ENCODE measurements around the gene ZNF277. TPM values are rescaled to one million over a fixed set of nuclear protein-coding genes. Genes with fewer than 3 reads are reported as not detected.
"Not testable (repeated sequence)": the region's sequence is repeated elsewhere in the genome, so short reads cannot be mapped to it uniquely, and the experiment has no call there.

The ZNF277 gene
- total RNA-seq, 2 experiments from 2014 or later = 21.2 to 21.6 TPM

DNA sequence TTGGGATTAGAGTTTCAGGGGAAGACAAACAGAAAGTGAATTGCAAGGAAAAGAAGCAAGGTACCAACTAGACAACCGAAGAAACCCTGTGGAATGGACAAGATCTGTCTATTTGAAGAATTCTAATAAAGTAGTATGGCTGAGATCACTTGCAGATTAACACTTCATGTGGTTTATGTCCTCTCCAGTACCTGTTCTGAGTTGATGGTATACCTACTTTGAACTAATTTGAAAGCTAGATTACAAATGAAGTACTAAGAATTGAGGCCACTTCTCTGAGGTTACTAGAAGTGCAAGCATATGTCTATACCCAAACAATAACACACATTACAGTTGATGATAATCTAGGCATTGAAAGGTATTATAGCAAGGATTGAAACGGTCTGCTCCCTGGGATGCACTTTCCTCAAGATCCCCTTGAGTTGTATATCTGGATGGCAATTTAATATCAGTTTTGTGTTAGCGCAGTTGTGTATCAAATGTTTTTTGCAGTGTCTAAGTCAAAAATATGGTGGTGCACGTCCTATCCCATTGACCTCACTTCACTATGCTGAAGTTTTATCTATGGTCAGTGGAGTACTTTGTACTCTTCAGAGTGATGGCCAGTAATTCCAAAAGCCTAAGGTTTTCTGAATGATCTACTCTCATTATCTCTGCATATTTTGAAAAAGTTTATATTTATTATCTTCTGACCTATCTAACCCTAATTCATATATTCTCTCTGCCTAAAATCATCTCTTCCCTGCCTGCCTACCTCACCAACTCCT lies 25.9 kb downstream of the ZNF277 start:
- no peak for DNase-seq
- H3K4me1 Mint-ChIP-seq = no peaks in the 10 kb centered on the region
- H3K36me3 Mint-ChIP-seq = peaks cover 5% of the 10 kb centered on the region
- no peak overlapping the region for H3K27ac Mint-ChIP-seq
- H3K9me3 Mint-ChIP-seq = no peaks in the 10 kb centered on the region
- POLR2A ChIA-PET = no interaction called here
- ATAC-seq (ENCODE audit: low read depth) = no peak
- no peaks in the 10 kb centered on the region for H3K27me3 Mint-ChIP-seq
- H3K4me3 Mint-ChIP-seq = no peak overlapping the region

DNA sequence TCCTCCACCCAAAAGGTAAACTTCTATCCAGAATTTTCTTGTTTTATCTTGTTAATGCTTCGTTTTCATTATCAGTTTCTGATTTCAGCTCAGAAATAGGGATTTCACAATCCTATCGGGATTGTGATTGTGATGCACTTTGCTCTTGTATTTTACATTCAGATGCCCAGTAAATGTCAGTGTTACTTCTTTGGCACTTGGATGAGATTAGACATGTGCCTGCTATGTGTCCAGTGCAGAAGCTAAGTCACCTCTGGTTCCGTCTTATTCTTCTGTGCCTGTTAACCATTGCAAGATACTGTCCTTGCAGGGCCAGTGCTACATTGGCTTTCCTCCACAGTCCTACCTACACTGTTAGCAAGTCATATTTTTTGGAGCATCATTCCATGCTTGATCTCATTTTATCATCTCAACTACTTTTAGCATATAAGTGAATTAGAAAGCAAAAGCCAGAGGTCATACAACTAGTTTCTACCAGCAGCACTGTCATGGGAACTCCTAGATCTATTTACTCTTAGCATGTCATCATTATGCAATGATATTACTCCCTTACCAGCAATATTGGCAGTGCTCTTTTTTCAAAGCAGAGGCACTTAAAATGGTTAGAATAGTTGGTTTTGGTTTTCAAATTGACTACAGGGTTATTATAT lies 26.7 kb downstream of the ZNF277 start:
- Mint-ChIP-seq H3K27ac (no peak overlapping the region), H3K27me3 (no peaks in the 10 kb centered on the region), H3K36me3 (peaks cover 6% of the 10 kb centered on the region), H3K4me3 (no peak overlapping the region), H3K4me1 (no peaks in the 10 kb centered on the region), H3K9me3 (no peaks in the 10 kb centered on the region)
- ATAC-seq (ENCODE audit: low read depth) (no peak), DNase-seq (no peak)
- POLR2A ChIA-PET = no interaction called here

DNA sequence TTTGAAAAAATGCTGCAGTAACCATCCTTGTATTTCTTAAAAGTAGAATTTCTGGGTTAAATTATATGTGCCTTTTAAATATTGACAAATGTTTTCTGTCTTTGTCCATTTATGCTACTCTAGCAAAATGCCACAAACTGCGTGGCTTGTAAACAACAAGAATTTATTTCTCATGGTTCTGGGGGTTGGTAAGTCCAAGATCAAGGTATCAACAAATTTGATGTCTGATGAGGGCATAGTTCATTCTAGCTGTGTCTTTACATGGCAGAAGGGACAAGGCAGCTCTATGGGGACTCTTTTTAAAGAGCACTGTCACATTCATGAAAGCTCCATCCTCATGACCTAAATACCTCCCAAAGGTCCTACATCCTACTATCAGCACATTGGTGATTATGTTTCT lies 27.7 kb downstream of the ZNF277 start:
- no peaks in the 10 kb centered on the region for H3K27me3 Mint-ChIP-seq
- H3K9me3 Mint-ChIP-seq = peaks cover 2% of the 10 kb centered on the region
- DNase-seq (no peak), ATAC-seq (ENCODE audit: low read depth) (no peak)
- H3K36me3 Mint-ChIP-seq = peaks cover 6% of the 10 kb centered on the region
- H3K27ac Mint-ChIP-seq = no peak overlapping the region
- H3K4me3 Mint-ChIP-seq = no peak overlapping the region
- POLR2A ChIA-PET = no interaction called here
- H3K4me1 Mint-ChIP-seq = no peaks in the 10 kb centered on the region

DNA sequence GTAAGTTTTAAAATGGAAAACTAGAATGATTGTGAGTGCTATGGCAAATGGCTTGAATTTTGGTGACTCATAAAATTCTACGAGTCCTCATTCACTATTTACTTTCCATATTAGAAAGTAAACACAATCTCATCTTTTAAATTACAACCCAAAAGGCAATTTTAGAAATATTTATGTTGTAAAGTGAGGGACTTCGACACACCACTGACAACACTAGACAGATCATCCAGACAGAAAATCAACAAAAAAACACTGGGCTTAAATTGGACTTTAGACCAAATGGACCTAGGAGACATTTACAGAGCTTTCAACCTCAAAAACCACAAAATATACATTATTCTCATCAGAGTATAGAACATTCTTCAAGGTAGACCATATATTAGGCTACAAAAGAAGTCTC lies 30.1 kb downstream of the ZNF277 start:
- Mint-ChIP-seq H3K4me3 (no peak overlapping the region), H3K36me3 (peaks cover 18% of the 10 kb centered on the region), H3K27ac (no peak overlapping the region), H3K9me3 (peaks cover 10% of the 10 kb centered on the region), H3K27me3 (no peaks in the 10 kb centered on the region), H3K4me1 (no peaks in the 10 kb centered on the region)
- DNase-seq = no peak
- ATAC-seq (ENCODE audit: low read depth) = no peak
- POLR2A ChIA-PET = no interaction called here

DNA sequence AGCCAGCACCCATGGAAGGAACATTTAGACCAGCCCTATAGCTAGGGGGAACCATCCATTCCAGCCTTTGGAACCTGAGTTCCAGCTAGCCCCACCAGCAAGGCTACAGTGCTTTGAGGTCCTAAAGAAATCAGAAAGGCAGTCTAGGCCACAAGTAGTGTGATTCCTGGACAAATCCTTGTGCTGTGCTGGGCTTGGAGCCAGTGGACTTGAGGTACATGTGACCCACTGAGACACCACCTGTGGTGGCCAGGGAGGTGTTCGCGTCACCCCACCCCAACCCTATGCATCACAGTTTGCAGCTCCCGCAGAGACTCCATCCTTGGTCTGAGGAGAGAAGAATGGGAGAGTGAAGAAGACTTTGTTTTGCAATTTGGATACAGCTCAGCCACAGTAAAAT lies 31.8 kb downstream of the ZNF277 start:
- H3K27me3 Mint-ChIP-seq = no peaks in the 10 kb centered on the region
- DNase-seq (no peak), ATAC-seq (ENCODE audit: low read depth) (no peak)
- H3K4me3 Mint-ChIP-seq = no peak overlapping the region
- H3K4me1 Mint-ChIP-seq = no peaks in the 10 kb centered on the region
- POLR2A ChIA-PET = no interaction called here
- no peak overlapping the region for H3K27ac Mint-ChIP-seq
- H3K9me3 Mint-ChIP-seq = peaks cover 12% of the 10 kb centered on the region
- peaks cover 20% of the 10 kb centered on the region for H3K36me3 Mint-ChIP-seq

DNA sequence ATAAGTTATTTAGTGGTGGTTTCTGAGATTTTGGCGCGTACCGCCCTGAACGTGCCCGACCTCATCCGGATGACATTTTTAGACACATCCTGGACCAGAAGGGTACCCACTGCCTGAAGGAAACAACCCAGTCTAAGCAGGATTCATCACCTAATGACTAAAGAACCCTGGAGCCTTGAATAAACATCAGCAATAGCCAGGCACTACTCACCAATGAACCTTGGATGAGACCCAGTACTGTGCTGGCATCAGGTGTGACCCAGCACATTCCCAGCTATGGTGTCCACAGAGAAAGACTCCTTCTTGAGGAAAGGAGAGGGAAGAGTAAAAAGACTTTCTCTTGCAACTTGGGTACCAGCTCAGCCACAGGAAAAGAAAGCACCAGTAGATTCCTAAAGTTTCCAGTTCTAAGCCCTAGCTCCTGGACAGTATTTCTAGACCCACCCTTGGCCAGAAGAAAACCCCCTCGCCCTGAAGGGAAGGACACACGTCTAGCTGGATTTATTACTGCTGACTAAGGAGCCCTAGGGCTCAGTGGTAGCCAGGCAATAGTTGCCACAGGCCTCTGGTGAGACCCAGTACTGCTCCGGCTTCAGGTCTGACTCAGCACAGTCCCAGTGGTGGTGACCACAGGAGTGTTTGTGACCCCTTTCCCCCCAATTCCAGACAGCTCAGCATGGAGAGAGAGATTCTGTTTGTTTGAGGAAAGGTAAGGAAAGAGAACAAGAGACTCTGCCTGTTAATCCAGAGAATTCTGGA lies 32.5 kb downstream of the ZNF277 start:
- Mint-ChIP-seq H3K9me3 (peaks cover 12% of the 10 kb centered on the region), H3K36me3 (peaks cover 20% of the 10 kb centered on the region), H3K27ac (no peak overlapping the region), H3K4me3 (no peak overlapping the region), H3K27me3 (no peaks in the 10 kb centered on the region), H3K4me1 (no peaks in the 10 kb centered on the region)
- POLR2A ChIA-PET = interaction anchor here (0.6 kb wide), 1 partner anchor 33 kb away, joined by 3 read pairs; no protein-coding TSS in a partner anchor
- DNase-seq = no peak
- no peak for ATAC-seq (ENCODE audit: low read depth)

DNA sequence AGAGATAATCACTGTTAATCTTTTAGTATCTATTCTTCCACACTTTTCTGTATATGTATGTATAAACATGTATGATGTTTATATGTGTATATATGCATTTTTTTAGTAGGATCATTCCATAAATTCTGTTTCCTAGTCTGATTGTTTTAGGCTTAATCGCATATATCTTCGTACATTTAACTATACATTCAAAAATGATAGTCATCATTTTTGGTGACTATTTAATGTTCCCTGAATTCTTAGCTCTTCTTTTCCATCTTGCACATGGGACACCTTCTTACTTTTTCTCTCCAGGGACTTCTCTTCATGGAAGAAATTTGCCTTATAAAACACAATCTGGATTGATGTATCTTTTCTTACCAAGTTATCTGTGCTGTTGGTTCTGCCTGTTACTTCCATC lies 42.1 kb downstream of the ZNF277 start:
- DNase-seq (no peak), ATAC-seq (ENCODE audit: low read depth) (no peak)
- H3K4me3 Mint-ChIP-seq = no peak overlapping the region
- H3K4me1 Mint-ChIP-seq = peaks cover 2% of the 10 kb centered on the region
- peaks cover 4% of the 10 kb centered on the region for H3K9me3 Mint-ChIP-seq
- H3K27ac Mint-ChIP-seq = no peak overlapping the region
- peaks cover 15% of the 10 kb centered on the region for H3K36me3 Mint-ChIP-seq
- H3K27me3 Mint-ChIP-seq = no peaks in the 10 kb centered on the region
- POLR2A ChIA-PET = no interaction called here

DNA sequence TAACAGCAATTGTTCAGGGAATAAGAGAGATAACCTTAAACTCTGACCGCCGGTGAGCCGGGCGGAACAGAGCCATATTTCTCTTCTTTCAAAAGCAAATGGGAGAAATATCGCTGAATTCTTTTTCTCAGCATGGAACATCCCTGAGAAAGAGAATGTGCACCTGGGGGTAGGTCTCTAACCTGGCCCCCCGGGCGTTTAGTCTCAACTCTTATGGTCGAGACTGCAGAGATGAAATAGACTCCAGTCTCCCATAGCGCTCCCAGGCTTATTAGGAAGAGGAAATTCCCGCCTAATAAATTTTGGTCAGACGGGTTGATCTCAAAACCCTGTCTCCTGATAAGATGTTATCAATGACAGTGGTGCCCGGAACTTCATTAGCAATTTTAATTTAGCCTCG lies 43.5 kb downstream of the ZNF277 start:
- H3K4me3 Mint-ChIP-seq; H3K27ac Mint-ChIP-seq; H3K9me3 Mint-ChIP-seq; DNase-seq; ATAC-seq (ENCODE audit: low read depth); POLR2A ChIA-PET; H3K4me1 Mint-ChIP-seq; H3K27me3 Mint-ChIP-seq: not testable (repeated sequence)
- peaks cover 15% of the 10 kb centered on the region for H3K36me3 Mint-ChIP-seq

DNA sequence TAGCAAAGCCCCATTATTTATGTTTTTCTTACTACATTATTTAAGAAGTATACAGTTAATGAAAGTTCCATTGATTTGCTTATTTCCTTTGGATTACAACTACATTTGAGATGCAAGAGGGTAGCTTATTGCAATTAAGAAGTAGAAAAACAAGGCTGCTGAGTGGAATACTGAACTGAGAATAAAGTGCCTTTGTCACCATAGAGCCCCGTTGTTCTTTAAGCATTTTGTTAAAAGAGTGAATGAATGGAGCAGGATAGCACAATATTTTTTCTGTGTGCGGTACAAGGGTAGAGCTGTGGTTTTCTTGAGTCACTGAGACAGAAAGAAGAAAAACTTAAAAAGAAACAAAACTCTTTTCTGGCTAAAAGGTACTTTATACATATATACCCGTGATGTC lies 45.6 kb downstream of the ZNF277 start:
- no peak overlapping the region for H3K27ac Mint-ChIP-seq

DNA sequence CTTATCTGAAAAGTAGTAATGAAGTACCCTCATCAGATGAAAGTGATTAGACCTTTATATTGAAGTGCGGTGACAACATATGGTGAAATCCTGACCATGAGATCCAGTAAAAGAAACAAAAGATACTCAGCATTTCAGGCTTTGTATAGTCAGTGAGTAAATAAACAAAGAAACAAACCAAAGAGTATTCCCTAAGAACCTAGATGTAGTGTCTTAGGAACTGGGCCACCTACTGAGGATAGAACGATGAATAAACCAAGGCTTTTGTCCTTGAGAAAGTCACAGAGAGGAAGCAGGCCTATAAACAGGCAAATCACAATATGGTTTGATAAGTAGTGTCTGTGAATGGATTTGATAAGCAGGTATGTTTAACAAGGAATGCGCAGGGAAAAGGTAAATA lies 46.2 kb downstream of the ZNF277 start:
- Mint-ChIP-seq H3K27me3 (no peaks in the 10 kb centered on the region), H3K4me3 (no peak overlapping the region), H3K36me3 (peaks cover 5% of the 10 kb centered on the region), H3K4me1 (peaks cover 7% of the 10 kb centered on the region), H3K9me3 (peaks cover 4% of the 10 kb centered on the region), H3K27ac (no peak overlapping the region)
- DNase-seq (no peak), ATAC-seq (ENCODE audit: low read depth) (no peak)
- POLR2A ChIA-PET = no interaction called here

More for the DNA sequence above, 45.6 kb downstream of the ZNF277 start:
- POLR2A ChIA-PET = no interaction called here
- H3K27me3 Mint-ChIP-seq = no peaks in the 10 kb centered on the region
- peaks cover 7% of the 10 kb centered on the region for H3K4me1 Mint-ChIP-seq
- peaks cover 4% of the 10 kb centered on the region for H3K9me3 Mint-ChIP-seq
- peaks cover 8% of the 10 kb centered on the region for H3K36me3 Mint-ChIP-seq
- DNase-seq (no peak), ATAC-seq (ENCODE audit: low read depth) (no peak)
- H3K4me3 Mint-ChIP-seq = no peak overlapping the region

DNA sequence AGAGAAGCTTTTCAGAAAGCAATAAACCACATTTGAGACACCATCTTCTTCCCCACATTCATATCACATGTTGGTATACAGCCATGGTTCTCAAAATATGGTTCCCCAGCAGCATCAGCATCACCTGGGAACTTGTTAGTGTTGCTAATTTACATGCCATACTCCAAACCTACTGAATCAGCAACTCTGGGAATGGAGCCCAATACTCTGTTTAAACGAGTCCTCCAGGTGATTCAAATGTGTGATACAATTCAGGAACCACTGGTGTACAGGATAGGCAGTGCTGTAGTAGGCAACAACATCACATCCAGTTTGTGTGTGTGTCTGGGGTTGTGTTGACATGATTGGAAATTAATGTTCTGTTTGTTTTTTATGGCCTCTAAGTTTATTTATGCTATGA lies 47.7 kb downstream of the ZNF277 start:
- POLR2A ChIA-PET = no interaction called here
- ATAC-seq (ENCODE audit: low read depth) = no peak
- H3K36me3 Mint-ChIP-seq = peaks cover 5% of the 10 kb centered on the region

DNA sequence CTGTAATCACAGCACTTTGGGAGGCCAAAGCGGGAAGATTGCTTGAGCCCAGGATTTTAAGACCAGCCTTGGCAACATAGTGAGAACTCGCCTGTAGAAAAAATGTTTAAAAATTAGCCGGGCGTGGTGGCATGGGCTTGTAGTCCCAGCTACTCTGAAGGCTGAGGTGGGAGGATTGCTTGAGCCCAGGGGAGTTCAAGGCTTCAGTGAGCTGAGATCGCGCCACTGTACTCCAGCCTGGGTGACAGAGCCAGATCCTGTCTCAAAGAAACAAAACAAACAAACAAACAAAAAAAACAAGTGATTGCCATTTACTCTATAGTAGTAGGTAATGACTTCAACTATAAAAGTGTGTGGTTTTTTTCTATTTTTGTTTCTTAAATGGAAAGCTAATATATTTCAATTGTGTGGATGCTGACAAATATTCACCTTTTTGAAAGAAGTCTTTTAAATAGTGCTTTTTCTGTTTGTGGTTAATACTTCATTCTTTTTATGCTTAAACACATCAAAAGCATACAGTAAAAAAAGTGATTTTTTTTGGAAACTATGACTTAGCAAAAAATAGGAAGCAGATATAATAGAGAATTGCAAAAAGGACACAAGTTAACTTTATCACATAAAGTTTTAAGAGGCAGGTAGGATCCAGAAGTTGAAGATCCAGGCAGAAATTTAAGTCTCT lies 48.4 kb downstream of the ZNF277 start:
- H3K4me3 Mint-ChIP-seq = no peak overlapping the region
- no peaks in the 10 kb centered on the region for H3K27me3 Mint-ChIP-seq
- no peak overlapping the region for H3K27ac Mint-ChIP-seq
- H3K4me1 Mint-ChIP-seq = peaks cover 7% of the 10 kb centered on the region
- peaks cover 2% of the 10 kb centered on the region for H3K9me3 Mint-ChIP-seq
- no peak for DNase-seq
- H3K36me3 Mint-ChIP-seq = peaks cover 3% of the 10 kb centered on the region
- POLR2A ChIA-PET = no interaction called here
- no peak for ATAC-seq (ENCODE audit: low read depth)

More for the DNA sequence above, 47.7 kb downstream of the ZNF277 start:
- Mint-ChIP-seq H3K4me1 (peaks cover 7% of the 10 kb centered on the region), H3K4me3 (no peak overlapping the region), H3K27me3 (no peaks in the 10 kb centered on the region), H3K9me3 (peaks cover 4% of the 10 kb centered on the region), H3K27ac (no peak overlapping the region)
- DNase-seq = no peak

DNA sequence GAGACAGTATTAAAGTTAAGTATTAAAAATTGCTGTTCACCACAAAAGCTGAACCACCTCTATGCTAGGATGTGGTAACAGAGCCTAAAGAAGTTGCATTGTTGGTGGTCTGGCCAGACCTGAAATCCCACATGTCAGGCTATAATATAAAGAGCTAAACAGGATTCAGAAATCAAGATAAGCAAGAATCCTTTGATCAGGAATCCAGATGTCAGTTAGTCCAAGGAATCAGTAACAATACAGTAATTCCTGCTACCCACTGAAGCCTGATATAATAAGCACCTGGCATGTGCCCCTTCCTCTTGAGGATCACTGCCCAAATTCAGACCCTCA lies 48.9 kb downstream of the ZNF277 start:
- Mint-ChIP-seq H3K36me3 (peaks cover 3% of the 10 kb centered on the region), H3K4me1 (peaks cover 7% of the 10 kb centered on the region), H3K27ac (no peak overlapping the region), H3K27me3 (no peaks in the 10 kb centered on the region), H3K4me3 (no peak overlapping the region), H3K9me3 (peaks cover 2% of the 10 kb centered on the region)
- DNase-seq (no peak), ATAC-seq (ENCODE audit: low read depth) (no peak)
- POLR2A ChIA-PET = no interaction called here

Measured in activated naive CD8-positive, alpha-beta T cell treated with anti-CD3 and anti-CD28 coated beads, Interleukin-2, amount 10 ng/mL, durations not matched to agents 7 days and 5 days (primary cell).